BLaER1 (cell line): ENCODE results near the gene DCXR.

Experiments used
- H3K27ac ChIP-seq: shearing (Covaris generic); formaldehyde crosslinking; 2 replicates; pipeline ENCODE4 v1.8.1; 2022
- H3K27me3 ChIP-seq: shearing (Covaris generic); formaldehyde crosslinking; 2 replicates; pipeline ENCODE4 v1.8.1; 2022
- H3K36me3 ChIP-seq: shearing (Covaris generic); formaldehyde crosslinking; 2 replicates; pipeline ENCODE4 v1.8.1; 2022
- H3K4me1 ChIP-seq: shearing (Covaris generic); formaldehyde crosslinking; 2 replicates; pipeline ENCODE4 v1.8.1; 2022
- H3K4me2 ChIP-seq: shearing (Covaris generic); formaldehyde crosslinking; 2 replicates; pipeline ENCODE4 v1.8.1; 2022
- H3K4me3 ChIP-seq: shearing (Covaris generic); formaldehyde crosslinking; 2 replicates; pipeline ENCODE4 v1.8.1; 2022
- H3K9ac ChIP-seq: shearing (Covaris generic); formaldehyde crosslinking; 2 replicates; pipeline ENCODE4 v1.8.1; 2022
- H3K9me3 ChIP-seq: shearing (Covaris generic); formaldehyde crosslinking; 2 replicates; pipeline ENCODE4 v1.8.1; 2022
- H4K20me1 ChIP-seq: shearing (Covaris generic); formaldehyde crosslinking; 2 replicates; pipeline ENCODE4 v1.8.1; 2022
- Cebpa-rat ChIP-seq: shearing (Covaris generic); IDR thresholded peaks from 2 replicates; pipeline ENCODE4 v1.8.1; 2022

The DCXR gene

GRCh38 chr17:82007228-82007494, 30.3 kb downstream of the DCXR start:
- Histone ChIP-seq H3K36me3 (no peaks in the 10 kb centered on the region; the same call in 1 of the 2 replicates), H3K27me3 (peaks cover 23% of the 10 kb centered on the region), H3K9me3 (no peaks in the 10 kb centered on the region), H4K20me1 (peaks cover 77% of the 10 kb centered on the region), H3K27ac (no peak overlapping the region), H3K4me3 (no peak overlapping the region), H3K9ac (no peak overlapping the region), H3K4me2 (peak overlapping the region; percentile 70), H3K4me1 (peaks cover 80% of the 10 kb centered on the region)
- no peak for TF ChIP-seq Cebpa-rat

GRCh38 chr17:82006468-82007227, 30.8 kb downstream of the DCXR start:
- Histone ChIP-seq H3K4me3 (no peak overlapping the region), H3K27ac (no peak overlapping the region), H3K9me3 (no peaks in the 10 kb centered on the region), H3K36me3 (no peaks in the 10 kb centered on the region; the same call in 1 of the 2 replicates), H4K20me1 (peaks cover 77% of the 10 kb centered on the region), H3K27me3 (peaks cover 18% of the 10 kb centered on the region; the same call in 1 of the 2 replicates), H3K9ac (no peak overlapping the region), H3K4me1 (peaks cover 80% of the 10 kb centered on the region), H3K4me2 (peak overlapping the region; percentile 70)
- no peak for TF ChIP-seq Cebpa-rat

GRCh38 chr17:82005701-82006348, 31.7 kb downstream of the DCXR start:
- H3K9me3 ChIP-seq: no peaks in the 10 kb centered on the region
- H3K27me3 ChIP-seq: peaks cover 21% of the 10 kb centered on the region; the same call in 1 of the 2 replicates
- peaks cover 82% of the 10 kb centered on the region for H4K20me1 ChIP-seq
- H3K4me3 ChIP-seq: no peak overlapping the region
- peaks cover 81% of the 10 kb centered on the region for H3K4me1 ChIP-seq
- no peak overlapping the region for H3K9ac ChIP-seq
- H3K27ac ChIP-seq: no peak overlapping the region
- H3K4me2 ChIP-seq: peak overlapping the region; percentile 95
- no peaks in the 10 kb centered on the region; the same call in 1 of the 2 replicates for H3K36me3 ChIP-seq
- TF ChIP-seq Cebpa-rat: no peak

- H3K27ac ChIP-seq: no peak overlapping the region
Observed at GRCh38 chr17:82004517-82005455, 32.7 kb downstream of the DCXR start.

GRCh38 chr17:82003411-82004381, 33.8 kb downstream of the DCXR start:
- H3K27me3 ChIP-seq: peaks cover 28% of the 10 kb centered on the region; the same call in 1 of the 2 replicates
- no peaks in the 10 kb centered on the region for H3K9me3 ChIP-seq
- no peak for TF ChIP-seq Cebpa-rat
- no peak overlapping the region for H3K9ac ChIP-seq
- peaks cover 97% of the 10 kb centered on the region for H3K4me1 ChIP-seq
- H4K20me1 ChIP-seq: peaks cover 96% of the 10 kb centered on the region
- H3K4me3 ChIP-seq: no peak overlapping the region
- H3K36me3 ChIP-seq: no peaks in the 10 kb centered on the region
- H3K27ac ChIP-seq: peak overlapping the region; percentile 40
- H3K4me2 ChIP-seq: peak overlapping the region; percentile 95

More at GRCh38 chr17:82004517-82005455, 32.7 kb downstream of the DCXR start:
- Histone ChIP-seq H3K4me2 (peak overlapping the region; percentile 95), H3K4me1 (peaks cover 86% of the 10 kb centered on the region), H4K20me1 (peaks cover 92% of the 10 kb centered on the region), H3K4me3 (no peak overlapping the region), H3K27me3 (peaks cover 26% of the 10 kb centered on the region; the same call in 1 of the 2 replicates), H3K9ac (no peak overlapping the region), H3K9me3 (no peaks in the 10 kb centered on the region), H3K36me3 (no peaks in the 10 kb centered on the region; the same call in 1 of the 2 replicates)
- TF ChIP-seq Cebpa-rat: no peak

GRCh38 chr17:82001571-82002056, 35.9 kb downstream of the DCXR start:
- no peaks in the 10 kb centered on the region for H3K9me3 ChIP-seq
- peaks cover 21% of the 10 kb centered on the region; the same call in 1 of the 2 replicates for H3K27me3 ChIP-seq
- H3K9ac ChIP-seq: no peak overlapping the region
- H3K4me3 ChIP-seq: peak overlapping the region; percentile 53; the same call in 1 of the 2 replicates
- no peak overlapping the region for H3K27ac ChIP-seq
- 0 out of 2 replicates have a peak, but pooled peaks cover 5% of the 10 kb centered on the region for H3K36me3 ChIP-seq
- H4K20me1 ChIP-seq: peaks cover 81% of the 10 kb centered on the region
- H3K4me2 ChIP-seq: peak overlapping the region; percentile 95
- TF ChIP-seq Cebpa-rat: no peak
- H3K4me1 ChIP-seq: peaks cover 84% of the 10 kb centered on the region

GRCh38 chr17:82000803-82001570, 36.5 kb downstream of the DCXR start:
- H3K4me1 ChIP-seq: peaks cover 80% of the 10 kb centered on the region
- TF ChIP-seq Cebpa-rat: no peak
- H3K4me2 ChIP-seq: peak overlapping the region; percentile 95
- H4K20me1 ChIP-seq: peaks cover 75% of the 10 kb centered on the region
- 0 out of 2 replicates have a peak, but pooled peaks cover 6% of the 10 kb centered on the region for H3K36me3 ChIP-seq
- no peaks in the 10 kb centered on the region for H3K9me3 ChIP-seq
- H3K4me3 ChIP-seq: peak overlapping the region; percentile 53
- H3K27me3 ChIP-seq: peaks cover 18% of the 10 kb centered on the region; the same call in 1 of the 2 replicates
- H3K9ac ChIP-seq: peak overlapping the region; percentile 1; the same call in 1 of the 2 replicates
- H3K27ac ChIP-seq: peak overlapping the region; percentile 32; the same call in 1 of the 2 replicates
